K562 (cell line): Measurements from ENCODE around the gene MRPL54. TPM values are rescaled to one million over a fixed set of nuclear protein-coding genes. Genes with fewer than 3 reads are reported as not detected.

Experiments used
- AFF1 ChIP-seq, 2 experiments: fragments of 450-650 bp; IDR thresholded peaks; 2 replicates each; pipeline ENCODE4 v1.6.1; 2018; ENCODE audit warnings: mild to moderate bottlenecking in 2 of 2, low read depth in 1 of 2; ENCODE audit not compliant: partially characterized antibody in 2 of 2
- ASH1L ChIP-seq: fragments of 450-650 bp; IDR thresholded peaks from 2 replicates; pipeline ENCODE4 v1.6.1; 2018; ENCODE audit warnings: borderline replicate concordance, mild to moderate bottlenecking, low read depth; ENCODE audit not compliant: partially characterized antibody
- CTCFL ChIP-seq: IDR thresholded peaks from 2 replicates; pipeline ENCODE4 v1.6.1; 2011; ENCODE audit warnings: borderline replicate concordance, low read depth, mild to moderate bottlenecking, moderate library complexity, low read length; ENCODE audit not compliant: insufficient read depth, poor library complexity, severe bottlenecking
- KAT7 ChIP-seq: sonication (generic); formaldehyde crosslinking; IDR thresholded peaks from 2 replicates; pipeline ENCODE4 v1.8.0; 2022; ENCODE audit warnings: missing genetic modification reagents, mild to moderate bottlenecking, borderline replicate concordance
- NBN ChIP-seq: fragments of 450-650 bp; IDR thresholded peaks from 2 replicates; pipeline ENCODE4 v1.6.1; 2016; ENCODE audit warnings: low read depth, mild to moderate bottlenecking
- PTBP1 ChIP-seq: fragments of 200-400 bp; formaldehyde crosslinking; IDR thresholded peaks from 2 replicates; pipeline ENCODE4 v1.6.1; 2017; ENCODE audit warnings: low read depth, low read length
- TRIM28 ChIP-seq: fragments of 450-650 bp; IDR thresholded peaks from 2 replicates; pipeline ENCODE4 v1.6.1; 2017
- ZNF197 ChIP-seq: fragments of 200-800 bp; sonication (Bioruptor generic); IDR thresholded peaks from 2 replicates; pipeline ENCODE4 v1.6.1; 2016; ENCODE audit warnings: low read depth, missing genetic modification characterization, missing compliant biosample characterization
- ZNF707 ChIP-seq: fragments of 250-450 bp; sonication (Bioruptor Pico); conservative IDR thresholded peaks from 2 replicates; pipeline ENCODE4 v1.8.0; 2022; ENCODE audit warnings: inconsistent platforms, mild to moderate bottlenecking, moderate library complexity
- ZNF79 ChIP-seq: fragments of 250-450 bp; sonication (Bioruptor Pico); IDR thresholded peaks from 2 replicates; pipeline ENCODE4 v1.4.0; 2020; ENCODE audit warnings: low read depth, mild to moderate bottlenecking, moderate library complexity
- polyA plus RNA-seq, 8 experiments: library from polyadenylated mRNA; depleted of rRNA in 4 of 8; stranded (reverse) in 5 of 8; unstranded in 3 of 8; fragments of >200 nt; fragmentation: Nextera tagmentation in 2 of 8; fragmentation: Illumina TruSeq in 1 of 8; extraction: Ambion mirVana in 2 of 8; extraction: Trizol in 1 of 8; gene quantifications; 2 replicates each; pipeline versions ENCODE4 v1.2.1 to v1.2.3, GENCODE V29; 2011 to 2014; ENCODE audit warnings: inconsistent platforms in 1 of 8, missing spikeins in 1 of 8
- total RNA-seq, 7 experiments: library from RNA; depleted of rRNA in 6 of 7; stranded (reverse); fragments of >200 nt in 6 of 7; fragmentation: Illumina TruSeq in 2 of 7; extraction: Trizol in 2 of 7; gene quantifications; 2 replicates each; pipeline versions ENCODE4 v1.2.1 to v1.2.3, GENCODE V29; 2011 to 2021; ENCODE audit warnings: low replicate concordance in 1 of 7

The MRPL54 gene
- total and polyA plus RNA-seq, 9 of the 15 experiments (the other 6 are each of a cell fraction or from before 2014, with no cell fraction given): 3.5 to 120 (median 56.9) TPM

- TF ChIP-seq ZNF197 (CRISPR knock-in tag) (peak; percentile 30; the same call in 1 of the 2 replicates), PTBP1 (no peak), ZNF707 (CRISPR knock-in tag) (0 out of 2 replicates have a peak, but pooled peaks have one; percentile 9), KAT7 (peak; percentile 65; the same call in 1 of the 2 replicates), ASH1L (peak; percentile 67), AFF1 (IDR thresholded peaks at IDR 0.05; ENCODE audit: low read depth in 1 of 2, partially characterized antibody in 2 of 2) (peak; percentile 92), TRIM28 (peak; percentile 64), NBN (peak; percentile 93), ZNF79 (CRISPR knock-in tag) (no peak), CTCFL (peak; percentile 98)
These were observed 926 bp upstream of the MRPL54 start, which contains the start of gene APBA3 (continued) for GRCh38 chr19:3761382-3762129.
